CD14-positive monocyte (primary cell): Measurements from ENCODE around the gene OFD1. TPM values are rescaled to one million over a fixed set of nuclear protein-coding genes. Genes with fewer than 3 reads are reported as not detected.

Experiments
- DNase-seq, 3 donors: peaks; one replicate each; pipeline ENCODE4 v3.0.0-alpha.2; 2011 to 2022
- H2AFZ ChIP-seq: 2 replicates; pipeline ENCODE4 v1.6.0; 2012; ENCODE audit warnings: mild to moderate bottlenecking, low read depth, low read length, inconsistent platforms; ENCODE audit not compliant: insufficient read depth, poor library complexity, severe bottlenecking
- H3K27ac ChIP-seq, 2 donors: 1 replicate in 1 of 2; 2 replicates in 1 of 2; pipeline ENCODE4 v1.5.1; 2012 to 2013; ENCODE audit warnings: low read length in 2 of 2, control low read depth in 1 of 2, inconsistent platforms in 1 of 2, low read depth in 1 of 2, mild to moderate bottlenecking in 1 of 2
- H3K27me3 ChIP-seq, 2 donors: one replicate each; pipeline versions ENCODE4 v1.6.0 to v1.6.1; 2011 to 2013; ENCODE audit warnings: low read length in 2 of 2; ENCODE audit not compliant: control insufficient read depth in 2 of 2, insufficient read depth in 2 of 2
- H3K36me3 ChIP-seq, 2 donors: replicated peaks in 1 of 2; 1 replicate in 1 of 2; 2 replicates in 1 of 2; pipeline versions ENCODE4 v1.5.1 to v1.6.1; 2012 to 2013; ENCODE audit warnings: low read length in 2 of 2, control low read depth in 1 of 2, inconsistent platforms in 1 of 2, mild to moderate bottlenecking in 1 of 2; ENCODE audit not compliant: insufficient read depth in 2 of 2, control insufficient read depth in 1 of 2
- H3K4me1 ChIP-seq, 2 donors: 1 replicate in 1 of 2; 2 replicates in 1 of 2; pipeline versions ENCODE4 v1.5.1 to v1.6.1; 2012 to 2013; ENCODE audit warnings: low read length in 2 of 2, control low read depth in 1 of 2, inconsistent platforms in 1 of 2, mild to moderate bottlenecking in 1 of 2, moderate library complexity in 1 of 2; ENCODE audit not compliant: insufficient read depth in 2 of 2, control insufficient read depth in 1 of 2
- H3K4me2 ChIP-seq: replicated peaks from 2 replicates; pipeline ENCODE3; 2012; ENCODE audit warnings: low read length, moderate library complexity, mild to moderate bottlenecking; ENCODE audit not compliant: poor library complexity, severe bottlenecking; ENCODE audit errors: extremely low read depth
- H3K4me3 ChIP-seq, 3 experiments: fragments of 200-600 bp in 1 of 3; sonication (generic) in 1 of 3; replicated peaks in 1 of 3; 1 replicate in 2 of 3; 2 replicates in 1 of 3; pipeline ENCODE4 v1.5.1; 2011 to 2013; ENCODE audit warnings: low read length in 3 of 3, mild to moderate bottlenecking in 3 of 3, control low read depth in 2 of 3, low read depth in 2 of 3, inconsistent platforms in 1 of 3, moderate library complexity in 1 of 3
- H3K79me2 ChIP-seq: 2 replicates; pipeline ENCODE4 v1.6.0; 2012; ENCODE audit warnings: mild to moderate bottlenecking, control low read depth, inconsistent platforms, low read length, moderate library complexity; ENCODE audit not compliant: insufficient read depth
- H3K9ac ChIP-seq: 2 replicates; pipeline ENCODE4 v1.6.0; 2017; ENCODE audit warnings: low read length, mild to moderate bottlenecking; ENCODE audit not compliant: insufficient read depth, poor library complexity, severe bottlenecking
- H3K9me3 ChIP-seq, 2 donors: replicated peaks in 1 of 2; 1 replicate in 1 of 2; 2 replicates in 1 of 2; pipeline versions ENCODE4 v1.5.1 to v1.6.1; 2012 to 2013; ENCODE audit warnings: low read length in 2 of 2, control low read depth in 1 of 2; ENCODE audit not compliant: control insufficient read depth in 1 of 2, insufficient read depth in 1 of 2
- H4K20me1 ChIP-seq: 2 replicates; pipeline ENCODE4 v1.6.0; 2012; ENCODE audit warnings: mild to moderate bottlenecking, low read length, control low read depth, moderate library complexity; ENCODE audit not compliant: insufficient read depth
- H3K27ac Mint-ChIP-seq, 7 donors: one replicate each; pipeline ENCODE4 v1.8.0; 2020; ENCODE audit warnings: mild to moderate bottlenecking in 7 of 7, mixed read lengths in 7 of 7, moderate library complexity in 6 of 7, inconsistent platforms in 2 of 7
- H3K27me3 Mint-ChIP-seq, 3 donors: one replicate each; pipeline ENCODE4 v1.8.0; 2021 to 2022; ENCODE audit warnings: low read depth in 3 of 3, mild to moderate bottlenecking in 3 of 3, mixed read lengths in 3 of 3, moderate library complexity in 3 of 3, inconsistent platforms in 1 of 3
- H3K36me3 Mint-ChIP-seq, 2 donors: one replicate each; pipeline ENCODE4 v1.8.0; 2020; ENCODE audit warnings: mixed read lengths in 2 of 2, inconsistent platforms in 1 of 2, mild to moderate bottlenecking in 1 of 2
- H3K4me1 Mint-ChIP-seq: one replicate; pipeline ENCODE4 v1.8.0; 2020; ENCODE audit warnings: mild to moderate bottlenecking, mixed read lengths
- H3K4me3 Mint-ChIP-seq, 2 donors: one replicate each; pipeline ENCODE4 v1.8.0; 2020; ENCODE audit warnings: mild to moderate bottlenecking in 2 of 2, mixed read lengths in 2 of 2, moderate library complexity in 1 of 2
- H3K9me3 Mint-ChIP-seq, 7 donors: one replicate each; pipeline ENCODE4 v1.8.0; 2020 to 2022; ENCODE audit warnings: mixed read lengths in 7 of 7, mild to moderate bottlenecking in 6 of 7, moderate library complexity in 6 of 7, inconsistent platforms in 2 of 7
- CTCF ChIP-seq: fragments of 200-600 bp; IDR thresholded peaks from one replicate; pipeline ENCODE4 v1.8.0; 2022; ENCODE audit warnings: antibody characterized with exemption, mild to moderate bottlenecking
- WGBS: methylation state at CpG from one replicate; pipeline ENCODE4 v1.1.5; 2013; ENCODE audit warnings: missing lambda C conversion rate; ENCODE audit not compliant: insufficient coverage; 5-methylcytosine and 5-hydroxymethylcytosine counted together
- intact Hi-C, 2 donors: fragments of 100-400 bp; cut with micrococcal nuclease; formaldehyde crosslinking; loops; one replicate each; pipeline versions ENCODE4 v1.15.0 to v1.15.1; 2023
- polyA minus RNA-seq: library from RNA; depleted of rRNA, polyadenylated mRNA; stranded (reverse); fragments of >200 nt; gene quantifications from 2 replicates; pipeline ENCODE4 v1.2.3, GENCODE V29; 2012
- polyA plus RNA-seq, 3 donors: library from polyadenylated mRNA; depleted of rRNA in 1 of 3; unstranded in 2 of 3; stranded (reverse) in 1 of 3; fragments of 300-500 nt in 2 of 3; fragments of >200 nt in 1 of 3; fragmentation: Illumina TruSeq in 2 of 3; gene quantifications; 1 replicate in 2 of 3; 2 replicates in 1 of 3; pipeline ENCODE4 v1.2.3, GENCODE V29; 2012 to 2021
- total RNA-seq, 12 experiments: library from RNA in 1 of 12; stranded (reverse) in 1 of 12; fragments of 120-200 nt in 1 of 12; gene quantifications; one replicate each; pipeline ENCODE4 v1.2.4 and lab custom pipeline; 2013 to 2026; ENCODE audit warnings: mixed read lengths in 6 of 12, inconsistent platforms in 1 of 12

Gene OFD1
- 11.1 TPM for total RNA-seq (2013)
- 10 to 100 TPM in 1 of 3 donors, 1 to 10 TPM in 2; 2.4 to 10.2 (median 2.9) TPM for polyA plus RNA-seq
- 3.7 and 4.0 TPM in 2 replicates for polyA minus RNA-seq
- total RNA-seq (lab: John Stamatoyannopoulos, UW), result 15.9 to 101 (median 55.1) reads per million in 11 experiments

- Histone ChIP-seq H3K27me3 (peaks cover 0 to 18% of the 10 kb centered on the region in 2 donors), H3K4me3 (peak within 1 kb of the TSS; percentile 63 to 95 (median 78)), H3K79me2 (peaks cover 54% of the 10 kb centered on the region), H4K20me1 (no peaks in the 10 kb centered on the region), H3K9me3 (peaks cover 0 to 5% of the 10 kb centered on the region in 2 donors), H2AFZ (peak within 1 kb of the TSS; percentile 78), H3K36me3 (no peaks in the 10 kb centered on the region), H3K9ac (peak within 1 kb of the TSS; percentile 74), H3K27ac (peak within 1 kb of the TSS; percentile 82 to 95), H3K4me1 (peaks cover 16 to 35% of the 10 kb centered on the region in 2 donors), H3K4me2 (peak within 1 kb of the TSS; percentile 73)
- H3K27me3 Mint-ChIP-seq, result peaks cover 0 to 26% (median 0%) of the 10 kb centered on the region in 3 donors
- intact Hi-C loops, result loop anchor here (5.0 to 10.0 kb wide), 2 partner anchors 37 to 80 kb away; partner anchors contain the start of gene TCEANC (in 2 of the 2)
- TF ChIP-seq CTCF, result no peak
- peaks cover 0 to 1% of the 10 kb centered on the region in 2 donors for H3K36me3 Mint-ChIP-seq
- H3K27ac Mint-ChIP-seq, result peak within 1 kb of the TSS; percentile 87 to 98 (median 95)
- under 1% methylated on average over 35 of the region's 75 CpGs for WGBS
- H3K9me3 Mint-ChIP-seq, result peaks cover 0 to 13% (median 2%) of the 10 kb centered on the region in 7 donors
- peak; percentile 93 to 96 (median 94) for DNase-seq
- H3K4me1 Mint-ChIP-seq, result peaks cover 47% of the 10 kb centered on the region
- H3K4me3 Mint-ChIP-seq, result peak within 1 kb of the TSS; percentile 85 to 95
These were observed at the start of gene OFD1, which contains the start of gene TRAPPC2 for GRCh38 chrX:13734278-13735172. TSS of gene OFD1 (plus strand) at chrX:13734748. CDS start at chrX:13735072, 324 bp downstream. TSS of gene TRAPPC2 (minus strand) at chrX:13734620. CDS start at chrX:13719963, 14,657 bp downstream.

- H3K27ac ChIP-seq, result no peak overlapping the region
- no peaks in the 10 kb centered on the region for H4K20me1 ChIP-seq
- peaks cover 0 to 9% of the 10 kb centered on the region in 2 donors for H3K27me3 ChIP-seq
- DNase-seq, result no peak
- no peaks in the 10 kb centered on the region for H3K36me3 Mint-ChIP-seq
- no peak overlapping the region for H3K4me3 ChIP-seq
- peaks cover 0 to 32% (median 3%) of the 10 kb centered on the region in 3 donors for H3K27me3 Mint-ChIP-seq
- H3K4me1 ChIP-seq, result peaks cover 2 to 4% of the 10 kb centered on the region in 2 donors
- peaks cover 22% of the 10 kb centered on the region for H3K79me2 ChIP-seq
- no peaks in the 10 kb centered on the region for H3K36me3 ChIP-seq
- peaks cover 12% of the 10 kb centered on the region for H3K4me1 Mint-ChIP-seq
- H3K9ac ChIP-seq, result no peak overlapping the region
- H2AFZ ChIP-seq, result no peak overlapping the region
- no peak overlapping the region for H3K4me3 Mint-ChIP-seq
- TF ChIP-seq CTCF, result no peak
- no CpG with 5 or more reads among the region's 3 CpGs for WGBS
- intact Hi-C loops, result no loop called here
- H3K4me2 ChIP-seq, result no peak overlapping the region
- H3K9me3 Mint-ChIP-seq, result peaks cover 0 to 16% (median 3%) of the 10 kb centered on the region in 7 donors
- H3K9me3 ChIP-seq, result no peaks in the 10 kb centered on the region
- H3K27ac Mint-ChIP-seq, result no peak overlapping the region
These were observed 49.3 kb upstream of the OFD1 start for GRCh38 chrX:13685126-13685763.
